ENCODE results near the gene EGF. TPM values are rescaled to one million over a fixed set of nuclear protein-coding genes. Genes with fewer than 3 reads are reported as not detected.

EGF gene
- polyA plus RNA-seq, 1 donor from 2014 or later = not detected

- H3K4me2 ChIP-seq (ENCODE audit: low read length) = no peak overlapping the region
- no peaks in the 10 kb centered on the region for H3K79me2 ChIP-seq (replicated peaks; ENCODE audit: insufficient read depth, low read length)
- H3K4me3 ChIP-seq (ENCODE audit: low read length) = no peak overlapping the region
- no peak overlapping the region for H2AFZ ChIP-seq (ENCODE audit: low read depth, low read length)
- no peak for TF ChIP-seq MXI1 (conservative IDR thresholded peaks at IDR 0.05; ENCODE audit: poor library complexity, severe bottlenecking)
- TF ChIP-seq, protein P1, sequence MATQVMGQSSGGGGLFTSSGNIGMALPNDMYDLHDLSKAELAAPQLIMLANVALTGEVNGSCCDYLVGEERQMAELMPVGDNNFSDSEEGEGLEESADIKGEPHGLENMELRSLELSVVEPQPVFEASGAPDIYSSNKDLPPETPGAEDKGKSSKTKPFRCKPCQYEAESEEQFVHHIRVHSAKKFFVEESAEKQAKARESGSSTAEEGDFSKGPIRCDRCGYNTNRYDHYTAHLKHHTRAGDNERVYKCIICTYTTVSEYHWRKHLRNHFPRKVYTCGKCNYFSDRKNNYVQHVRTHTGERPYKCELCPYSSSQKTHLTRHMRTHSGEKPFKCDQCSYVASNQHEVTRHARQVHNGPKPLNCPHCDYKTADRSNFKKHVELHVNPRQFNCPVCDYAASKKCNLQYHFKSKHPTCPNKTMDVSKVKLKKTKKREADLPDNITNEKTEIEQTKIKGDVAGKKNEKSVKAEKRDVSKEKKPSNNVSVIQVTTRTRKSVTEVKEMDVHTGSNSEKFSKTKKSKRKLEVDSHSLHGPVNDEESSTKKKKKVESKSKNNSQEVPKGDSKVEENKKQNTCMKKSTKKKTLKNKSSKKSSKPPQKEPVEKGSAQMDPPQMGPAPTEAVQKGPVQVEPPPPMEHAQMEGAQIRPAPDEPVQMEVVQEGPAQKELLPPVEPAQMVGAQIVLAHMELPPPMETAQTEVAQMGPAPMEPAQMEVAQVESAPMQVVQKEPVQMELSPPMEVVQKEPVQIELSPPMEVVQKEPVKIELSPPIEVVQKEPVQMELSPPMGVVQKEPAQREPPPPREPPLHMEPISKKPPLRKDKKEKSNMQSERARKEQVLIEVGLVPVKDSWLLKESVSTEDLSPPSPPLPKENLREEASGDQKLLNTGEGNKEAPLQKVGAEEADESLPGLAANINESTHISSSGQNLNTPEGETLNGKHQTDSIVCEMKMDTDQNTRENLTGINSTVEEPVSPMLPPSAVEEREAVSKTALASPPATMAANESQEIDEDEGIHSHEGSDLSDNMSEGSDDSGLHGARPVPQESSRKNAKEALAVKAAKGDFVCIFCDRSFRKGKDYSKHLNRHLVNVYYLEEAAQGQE (IDR thresholded peaks at IDR 0.05; ENCODE audit: borderline replicate concordance) = no peak
- no peak for TF ChIP-seq RAD21 (conservative IDR thresholded peaks at IDR 0.05)
- no peaks in the 10 kb centered on the region for H3F3A ChIP-seq (ENCODE audit: insufficient read depth, low read length, poor library complexity, severe bottlenecking)
- no peaks in the 10 kb centered on the region for H3K9me2 ChIP-seq (ENCODE audit: insufficient read depth, low read length)
- H3K36me3 ChIP-seq (ENCODE audit: insufficient read depth, low read length) = no peaks in the 10 kb centered on the region
- no peak overlapping the region for H3K27ac ChIP-seq (ENCODE audit: low read length)
- no peaks in the 10 kb centered on the region for H4K20me1 ChIP-seq (ENCODE audit: insufficient read depth)
- H3K9me3 ChIP-seq (ENCODE audit: low read length) = no peaks in the 10 kb centered on the region
- H3K9ac ChIP-seq (ENCODE audit: low read length) = no peak overlapping the region
- no peaks in the 10 kb centered on the region for H3K27me3 ChIP-seq (ENCODE audit: insufficient read depth, low read depth, low read length)
These were observed 55.3 kb downstream of the EGF start for GRCh38 chr4:109967798-109968520.

GRCh38 chr4:109969087-109969486, 56.4 kb downstream of the EGF start:
- H3K79me2 ChIP-seq (replicated peaks; ENCODE audit: insufficient read depth, low read length) = no peaks in the 10 kb centered on the region
- no peak overlapping the region for H2AFZ ChIP-seq (ENCODE audit: low read depth, low read length)
- no peaks in the 10 kb centered on the region for H3K27me3 ChIP-seq (ENCODE audit: insufficient read depth, low read depth, low read length)
- no peak overlapping the region for H3K4me2 ChIP-seq (ENCODE audit: low read length)
- H3K36me3 ChIP-seq (ENCODE audit: insufficient read depth, low read length) = no peaks in the 10 kb centered on the region
- no peak overlapping the region for H3K27ac ChIP-seq (ENCODE audit: low read length)
- no peak overlapping the region for H3K9ac ChIP-seq (ENCODE audit: low read length)
- no peaks in the 10 kb centered on the region for H3K9me2 ChIP-seq (ENCODE audit: insufficient read depth, low read length)
- H3F3A ChIP-seq (ENCODE audit: insufficient read depth, low read length, poor library complexity, severe bottlenecking) = no peaks in the 10 kb centered on the region
- H4K20me1 ChIP-seq (ENCODE audit: insufficient read depth) = no peaks in the 10 kb centered on the region
- no peak for TF ChIP-seq EZH2 (IDR thresholded peaks at IDR 0.05; ENCODE audit: borderline replicate concordance, insufficient read depth, low read length, poor library complexity, severe bottlenecking)
- TF ChIP-seq EP300 (conservative IDR thresholded peaks at IDR 0.05; ENCODE audit: poor library complexity, severe bottlenecking) = no peak
- TF ChIP-seq SMC3 (conservative IDR thresholded peaks at IDR 0.05; ENCODE audit: poor library complexity) = no peak
- TF ChIP-seq TAF1 (IDR thresholded peaks at IDR 0.05; ENCODE audit: low read depth) = no peak
- TF ChIP-seq POLR2AphosphoS5 (IDR thresholded peaks at IDR 0.05) = no peak
- TF ChIP-seq, protein P2, sequence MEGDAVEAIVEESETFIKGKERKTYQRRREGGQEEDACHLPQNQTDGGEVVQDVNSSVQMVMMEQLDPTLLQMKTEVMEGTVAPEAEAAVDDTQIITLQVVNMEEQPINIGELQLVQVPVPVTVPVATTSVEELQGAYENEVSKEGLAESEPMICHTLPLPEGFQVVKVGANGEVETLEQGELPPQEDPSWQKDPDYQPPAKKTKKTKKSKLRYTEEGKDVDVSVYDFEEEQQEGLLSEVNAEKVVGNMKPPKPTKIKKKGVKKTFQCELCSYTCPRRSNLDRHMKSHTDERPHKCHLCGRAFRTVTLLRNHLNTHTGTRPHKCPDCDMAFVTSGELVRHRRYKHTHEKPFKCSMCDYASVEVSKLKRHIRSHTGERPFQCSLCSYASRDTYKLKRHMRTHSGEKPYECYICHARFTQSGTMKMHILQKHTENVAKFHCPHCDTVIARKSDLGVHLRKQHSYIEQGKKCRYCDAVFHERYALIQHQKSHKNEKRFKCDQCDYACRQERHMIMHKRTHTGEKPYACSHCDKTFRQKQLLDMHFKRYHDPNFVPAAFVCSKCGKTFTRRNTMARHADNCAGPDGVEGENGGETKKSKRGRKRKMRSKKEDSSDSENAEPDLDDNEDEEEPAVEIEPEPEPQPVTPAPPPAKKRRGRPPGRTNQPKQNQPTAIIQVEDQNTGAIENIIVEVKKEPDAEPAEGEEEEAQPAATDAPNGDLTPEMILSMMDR (IDR thresholded peaks at IDR 0.05; ENCODE audit: poor library complexity, severe bottlenecking) = no peak
- TF ChIP-seq MXI1 (conservative IDR thresholded peaks at IDR 0.05; ENCODE audit: poor library complexity, severe bottlenecking) = no peak
- TF ChIP-seq, protein P1 (IDR thresholded peaks at IDR 0.05; ENCODE audit: borderline replicate concordance) = no peak
- no peak for TF ChIP-seq RAD21 (conservative IDR thresholded peaks at IDR 0.05)
- H3K9me3 ChIP-seq (ENCODE audit: low read length) = no peaks in the 10 kb centered on the region
- no peak overlapping the region for H3K4me3 ChIP-seq (ENCODE audit: low read length)
